ENCODE measurements around the gene GGPS1.

DNA sequence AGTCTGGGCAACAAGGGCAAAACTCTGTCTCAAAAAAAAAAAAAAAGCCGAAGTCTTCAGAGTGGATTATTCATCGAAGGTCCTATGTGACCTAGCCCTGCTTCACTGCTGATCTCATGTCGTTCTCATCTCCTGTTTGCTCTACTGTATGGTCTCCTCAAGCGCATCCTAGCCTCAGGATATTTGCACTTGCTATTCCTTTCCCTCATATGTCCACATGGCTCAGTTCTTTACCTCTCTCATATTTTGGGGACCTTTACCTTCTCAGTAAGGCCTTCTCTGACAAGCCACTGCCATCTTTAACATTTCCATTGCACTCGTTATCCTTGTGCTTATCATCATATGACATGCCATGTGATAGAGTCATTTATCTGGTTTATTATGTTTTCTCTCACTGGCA, 41.4 kb downstream of the GGPS1 start:
- TF ChIP-seq, protein P1, sequence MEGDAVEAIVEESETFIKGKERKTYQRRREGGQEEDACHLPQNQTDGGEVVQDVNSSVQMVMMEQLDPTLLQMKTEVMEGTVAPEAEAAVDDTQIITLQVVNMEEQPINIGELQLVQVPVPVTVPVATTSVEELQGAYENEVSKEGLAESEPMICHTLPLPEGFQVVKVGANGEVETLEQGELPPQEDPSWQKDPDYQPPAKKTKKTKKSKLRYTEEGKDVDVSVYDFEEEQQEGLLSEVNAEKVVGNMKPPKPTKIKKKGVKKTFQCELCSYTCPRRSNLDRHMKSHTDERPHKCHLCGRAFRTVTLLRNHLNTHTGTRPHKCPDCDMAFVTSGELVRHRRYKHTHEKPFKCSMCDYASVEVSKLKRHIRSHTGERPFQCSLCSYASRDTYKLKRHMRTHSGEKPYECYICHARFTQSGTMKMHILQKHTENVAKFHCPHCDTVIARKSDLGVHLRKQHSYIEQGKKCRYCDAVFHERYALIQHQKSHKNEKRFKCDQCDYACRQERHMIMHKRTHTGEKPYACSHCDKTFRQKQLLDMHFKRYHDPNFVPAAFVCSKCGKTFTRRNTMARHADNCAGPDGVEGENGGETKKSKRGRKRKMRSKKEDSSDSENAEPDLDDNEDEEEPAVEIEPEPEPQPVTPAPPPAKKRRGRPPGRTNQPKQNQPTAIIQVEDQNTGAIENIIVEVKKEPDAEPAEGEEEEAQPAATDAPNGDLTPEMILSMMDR (IDR thresholded peaks at IDR 0.05), result no peak
- TF ChIP-seq EZH2 (IDR thresholded peaks at IDR 0.05; ENCODE audit: borderline replicate concordance, insufficient read depth, low read depth, low read length, poor library complexity, severe bottlenecking), result no peak

Measured in B cell (primary cell).